Small intestine (tissue), 7 donors: ENCODE data around the gene KIF14. TPM values are rescaled to one million over a fixed set of nuclear protein-coding genes. Genes with fewer than 3 reads are reported as not detected.
"Not testable (repeated sequence)": the region's sequence is repeated elsewhere in the genome, so short reads cannot be mapped to it uniquely, and the experiment has no call there.

Source experiments
- DNase-seq, 2 donors: peaks; one replicate each; pipeline versions ENCODE4 v3.0.0 to v3.0.0-alpha.2; 2013
- FAIRE-seq: peaks from 2 replicates; lab custom pipeline; 2012; peaks lifted over from hg19 to GRCh38; lab: Jason Lieb, UNC
- H3K27ac ChIP-seq, 3 donors: one replicate each; pipeline ENCODE4 v1.5.1; 2013; ENCODE audit warnings: low read length in 2 of 3, mild to moderate bottlenecking in 2 of 3, control low read depth in 1 of 3, inconsistent platforms in 1 of 3, low read depth in 1 of 3, moderate library complexity in 1 of 3
- H3K27me3 ChIP-seq, 3 donors: one replicate each; pipeline ENCODE4 v1.6.1; 2013; ENCODE audit warnings: low read length in 3 of 3, inconsistent platforms in 1 of 3; ENCODE audit not compliant: control insufficient read depth in 3 of 3, insufficient read depth in 3 of 3
- H3K36me3 ChIP-seq, 3 donors: one replicate each; pipeline ENCODE4 v1.6.1; 2013; ENCODE audit warnings: low read length in 3 of 3, inconsistent platforms in 1 of 3, low read depth in 1 of 3, mild to moderate bottlenecking in 1 of 3, moderate library complexity in 1 of 3; ENCODE audit not compliant: control insufficient read depth in 3 of 3, insufficient read depth in 2 of 3
- H3K4me1 ChIP-seq, 3 donors: one replicate each; pipeline ENCODE4 v1.6.1; 2013; ENCODE audit warnings: low read length in 2 of 3, inconsistent platforms in 1 of 3, low read depth in 1 of 3, mild to moderate bottlenecking in 1 of 3, moderate library complexity in 1 of 3; ENCODE audit not compliant: control insufficient read depth in 3 of 3, insufficient read depth in 2 of 3
- H3K4me3 ChIP-seq, 3 donors: one replicate each; pipeline ENCODE4 v1.5.1; 2013; ENCODE audit warnings: low read length in 3 of 3, control low read depth in 1 of 3, inconsistent platforms in 1 of 3, low read depth in 1 of 3, mild to moderate bottlenecking in 1 of 3, moderate library complexity in 1 of 3
- H3K9me3 ChIP-seq, 2 donors: one replicate each; pipeline ENCODE4 v1.6.1; 2013; ENCODE audit warnings: low read depth in 1 of 2, low read length in 1 of 2; ENCODE audit not compliant: control insufficient read depth in 2 of 2, insufficient read depth in 1 of 2
- WGBS, 3 donors: extraction: QIAGEN DNeasy Blood & Tissue Kit; methylation state at CpG; one replicate each; pipeline ENCODE4 v1.1.7; 2013; 5-methylcytosine and 5-hydroxymethylcytosine counted together
- polyA plus RNA-seq, 4 donors: library from polyadenylated mRNA; stranded (reverse) in 3 of 4; unstranded in 1 of 4; fragments of 200-250 nt in 3 of 4; fragments of 120-200 nt in 1 of 4; gene quantifications; one replicate each; pipeline versions ENCODE4 v1.2.1 to v1.2.3, GENCODE V29; 2013
- donor health status: healthy with polysubstance abuse.
- donor health status: control.
- donor health status: control.
- donor health status: Bipolar disorder and iron deficiency.
- donor health status: healthy.

Gene KIF14
- polyA plus RNA-seq, 4 donors, result 0.22 to 2.8 (median 1.9) TPM; not detected in 1

- Histone ChIP-seq H3K4me1 (no peaks in the 10 kb centered on the region), H3K36me3 (no peaks in the 10 kb centered on the region), H3K27me3 (no peaks in the 10 kb centered on the region), H3K27ac (no peak overlapping the region), H3K4me3 (no peak overlapping the region), H3K9me3 (no peaks in the 10 kb centered on the region)
- no peak for DNase-seq
- FAIRE-seq, result no peak
- WGBS, 3 donors, result 81 to 87% (median 85%) methylated on average over 5 of the region's 5 CpGs
Measured at GRCh38 chr1:200526709-200527612, 93.6 kb downstream of the KIF14 start.

- Histone ChIP-seq H3K27me3 (no peaks in the 10 kb centered on the region), H3K36me3 (no peaks in the 10 kb centered on the region), H3K4me3 (no peak overlapping the region), H3K9me3 (no peaks in the 10 kb centered on the region), H3K27ac (no peak overlapping the region), H3K4me1 (no peaks in the 10 kb centered on the region)
- FAIRE-seq, result no peak
- WGBS, 3 donors, result 73 to 84% (median 78%) methylated on average over 9 of the region's 9 CpGs
- DNase-seq, result no peak
Measured at GRCh38 chr1:200525090-200525987, 95.2 kb downstream of the KIF14 start.

GRCh38 chr1:200524551-200524950, 96.0 kb downstream of the KIF14 start:
- not testable (repeated sequence) for FAIRE-seq, H3K27me3 ChIP-seq, DNase-seq, H3K27ac ChIP-seq, H3K4me3 ChIP-seq, H3K9me3 ChIP-seq, H3K36me3 ChIP-seq, H3K4me1 ChIP-seq
- WGBS, 3 donors, result 90 to 96% (median 92%) methylated on average over 5 of the region's 5 CpGs

- Histone ChIP-seq H3K9me3 (no peaks in the 10 kb centered on the region), H3K27me3 (no peaks in the 10 kb centered on the region), H3K4me1 (no peaks in the 10 kb centered on the region), H3K4me3 (no peak overlapping the region), H3K27ac (no peak overlapping the region), H3K36me3 (no peaks in the 10 kb centered on the region)
- 78 to 88% (median 87%) methylated on average over 2 of the region's 2 CpGs for WGBS, 3 donors
- no peak for DNase-seq
- FAIRE-seq, result no peak
Measured at GRCh38 chr1:200524092-200524491, 96.5 kb downstream of the KIF14 start.

DNA sequence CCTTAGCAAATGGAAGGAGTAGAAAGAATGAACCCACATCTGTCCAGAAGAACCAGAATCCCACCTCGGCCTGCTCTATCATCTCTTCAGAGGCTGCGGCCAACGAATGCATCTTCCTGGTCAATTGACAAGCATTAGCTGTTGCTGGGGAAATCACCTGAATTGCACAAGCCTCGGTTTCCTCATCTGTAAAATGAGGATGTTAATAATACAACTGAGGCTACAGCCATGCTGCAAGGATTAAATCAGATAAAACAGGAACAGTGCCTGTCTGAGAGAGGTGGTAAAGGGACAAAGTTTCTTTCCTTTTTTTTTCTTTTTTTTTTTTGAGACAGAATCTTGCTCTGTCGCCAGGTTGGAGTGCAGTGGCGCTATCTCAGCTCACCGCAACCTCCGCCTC, 99.8 kb downstream of the KIF14 start:
- DNase-seq (no peak), FAIRE-seq (no peak)
- Histone ChIP-seq H3K4me3 (no peak overlapping the region), H3K9me3 (no peaks in the 10 kb centered on the region), H3K36me3 (no peaks in the 10 kb centered on the region), H3K27ac (no peak overlapping the region), H3K4me1 (no peaks in the 10 kb centered on the region), H3K27me3 (no peaks in the 10 kb centered on the region)
- WGBS, 3 donors, result 91 to 95% (median 92%) methylated on average over 7 to 8 of the region's 8 CpGs

DNA sequence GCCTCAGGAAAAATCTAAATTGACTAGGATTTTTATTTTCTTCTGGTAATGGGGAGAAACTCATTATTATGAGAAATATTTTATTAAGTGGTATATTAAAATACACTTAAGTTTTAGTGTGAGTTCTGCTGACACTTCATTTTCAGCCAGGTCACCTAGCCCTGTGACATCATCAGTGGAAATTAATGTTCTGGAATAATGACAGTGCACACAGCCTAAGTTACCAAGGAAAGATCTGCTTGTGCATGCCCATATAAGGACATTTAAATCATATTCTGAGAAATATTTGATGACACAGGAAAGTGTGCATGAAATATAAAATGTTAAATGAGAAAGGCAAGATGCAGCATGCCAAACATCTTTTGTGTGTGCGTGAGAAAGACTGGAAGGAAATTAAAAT, 102.0 kb downstream of the KIF14 start:
- Histone ChIP-seq H3K9me3 (no peaks in the 10 kb centered on the region), H3K4me1 (no peaks in the 10 kb centered on the region), H3K36me3 (no peaks in the 10 kb centered on the region), H3K27ac (no peak overlapping the region), H3K4me3 (no peak overlapping the region), H3K27me3 (no peaks in the 10 kb centered on the region)
- WGBS, 3 donors, result 86 to 94% (median 87%) methylated on average over 1 of the region's 1 CpG
- FAIRE-seq (no peak), DNase-seq (no peak)

- 70 to 86% (median 73%) methylated on average over 3 of the region's 3 CpGs for WGBS, 3 donors
- Histone ChIP-seq H3K4me3 (no peak overlapping the region), H3K4me1 (peaks cover 0 to 2% (median 0%) of the 10 kb centered on the region in 3 donors), H3K27ac (no peak overlapping the region), H3K27me3 (no peaks in the 10 kb centered on the region), H3K36me3 (no peaks in the 10 kb centered on the region), H3K9me3 (no peaks in the 10 kb centered on the region)
- no peak for DNase-seq
- FAIRE-seq, result no peak
Measured at GRCh38 chr1:200512191-200512590, 108.4 kb downstream of the KIF14 start.

- Histone ChIP-seq H3K27me3 (peaks cover 0 to 7% (median 0%) of the 10 kb centered on the region in 3 donors), H3K27ac (no peak overlapping the region), H3K4me1 (peaks cover 0 to 2% (median 0%) of the 10 kb centered on the region in 3 donors), H3K36me3 (no peaks in the 10 kb centered on the region), H3K4me3 (no peak overlapping the region), H3K9me3 (no peaks in the 10 kb centered on the region)
- FAIRE-seq, result no peak
- WGBS, 3 donors, result 7 to 17% (median 15%) methylated on average over 4 of the region's 4 CpGs
- DNase-seq, result peak; percentile 82 to 86
Measured at GRCh38 chr1:200510228-200510623, 110.3 kb downstream of the KIF14 start.
